Spleen (tissue), 7 donors: ENCODE results near the gene DOCK10.

Source experiments
- CTCF ChIP-seq, 11 experiments: fragments of 200-600 bp in 7 of 11; fragments of 450-650 bp in 4 of 11; sonication (generic) in 4 of 11; IDR thresholded peaks in 8 of 11; conservative IDR thresholded peaks in 3 of 11; 1 replicate in 7 of 11; 2 replicates in 4 of 11; pipeline versions ENCODE4 v1.4.0 to v1.8.0; 2016 to 2021; ENCODE audit warnings: antibody characterized with exemption in 11 of 11, inconsistent platforms in 4 of 11, mild to moderate bottlenecking in 1 of 11
- POLR2A ChIP-seq, 3 donors: fragments of 450-650 bp; IDR thresholded peaks; one replicate each; pipeline ENCODE4 v1.5.1; 2017; ENCODE audit warnings: antibody characterized with exemption in 3 of 3, mild to moderate bottlenecking in 1 of 3
- POLR2AphosphoS5 ChIP-seq, 3 donors: sonication (generic); formaldehyde crosslinking; IDR thresholded peaks; one replicate each; pipeline ENCODE4 v1.5.1; 2017; ENCODE audit warnings: antibody characterized with exemption in 3 of 3
- donor health status: DM: no; HTN: no; CAD: no; lungs with moderate emphysema.
- donor health status: DM: no; HTN: no; CAD: no.
- donor health status: DM: no; HTN: no; CAD: no.

- TF ChIP-seq POLR2AphosphoS5 (IDR thresholded peaks at IDR 0.05), result peak in 1 of 3 donors; percentile 57
- TF ChIP-seq POLR2A (IDR thresholded peaks at IDR 0.05), result no peak
- TF ChIP-seq CTCF (IDR thresholded peaks at IDR 0.05 in 8 of 11, conservative IDR thresholded peaks at IDR 0.05 in 3 of 11), result no peak
Observed at GRCh38 chr2:224774735-224775134, 267.5 kb downstream of the DOCK10 start.
